ENCODE data around the gene HAL. TPM values are rescaled to one million over a fixed set of nuclear protein-coding genes. Genes with fewer than 3 reads are reported as not detected.

The HAL gene
- total and polyA plus RNA-seq, 2 of the 4 experiments (the other 2 are of a cell fraction), result under 0.01 to 0.02 TPM

DNA sequence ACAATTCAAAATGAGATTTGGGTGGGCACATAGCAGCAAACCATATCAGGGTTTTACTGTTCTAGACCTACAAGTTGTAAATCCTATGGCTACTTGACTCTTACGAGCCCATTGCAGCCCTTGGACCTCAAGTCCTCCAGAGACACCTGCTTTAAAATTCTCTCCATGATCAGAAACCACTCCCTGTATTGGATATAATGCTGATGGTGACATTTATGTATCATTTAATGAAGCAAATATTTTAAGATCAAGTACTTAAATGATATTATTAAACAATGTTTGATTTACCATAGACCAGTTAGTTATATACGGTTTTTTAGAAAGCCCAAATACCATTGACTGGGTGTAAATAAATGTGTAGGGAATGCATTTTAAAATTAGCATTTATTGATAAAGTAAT is 28.8 kb downstream of the HAL start:
- POLR2A ChIA-PET (ENCODE audit: unreplicated experiment), result no interaction called here
- no peak overlapping the region for H2AK9ac ChIP-seq (replicated peaks; ENCODE audit: low read depth, low read length, poor library complexity)

More for the DNA sequence above, 28.8 kb downstream of the HAL start:
- H4K8ac ChIP-seq (ENCODE audit: low read depth in 2 of 2, low read length in 2 of 2), result no peak overlapping the region
- no peaks in the 10 kb centered on the region for H3K9me1 ChIP-seq (ENCODE audit: insufficient read depth, low read length)
- H2BK20ac ChIP-seq (ENCODE audit: low read depth, low read length), result no peak overlapping the region
- no peak overlapping the region for H2BK5ac ChIP-seq (ENCODE audit: low read depth, low read length, poor library complexity, severe bottlenecking)
- H3K23ac ChIP-seq (ENCODE audit: low read depth, low read length), result no peak overlapping the region
- no peak overlapping the region for H3K56ac ChIP-seq (ENCODE audit: extremely low read depth, insufficient read depth, low read length)
- no peak for TF ChIP-seq MAZ (IDR thresholded peaks at IDR 0.05; ENCODE audit: borderline replicate concordance, low read depth, low read length)
- TF ChIP-seq, protein P1, sequence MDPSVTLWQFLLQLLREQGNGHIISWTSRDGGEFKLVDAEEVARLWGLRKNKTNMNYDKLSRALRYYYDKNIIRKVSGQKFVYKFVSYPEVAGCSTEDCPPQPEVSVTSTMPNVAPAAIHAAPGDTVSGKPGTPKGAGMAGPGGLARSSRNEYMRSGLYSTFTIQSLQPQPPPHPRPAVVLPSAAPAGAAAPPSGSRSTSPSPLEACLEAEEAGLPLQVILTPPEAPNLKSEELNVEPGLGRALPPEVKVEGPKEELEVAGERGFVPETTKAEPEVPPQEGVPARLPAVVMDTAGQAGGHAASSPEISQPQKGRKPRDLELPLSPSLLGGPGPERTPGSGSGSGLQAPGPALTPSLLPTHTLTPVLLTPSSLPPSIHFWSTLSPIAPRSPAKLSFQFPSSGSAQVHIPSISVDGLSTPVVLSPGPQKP (IDR thresholded peaks at IDR 0.05; ENCODE audit: borderline replicate concordance, low read depth, low read length), result no peak
- TF ChIP-seq, protein P2, sequence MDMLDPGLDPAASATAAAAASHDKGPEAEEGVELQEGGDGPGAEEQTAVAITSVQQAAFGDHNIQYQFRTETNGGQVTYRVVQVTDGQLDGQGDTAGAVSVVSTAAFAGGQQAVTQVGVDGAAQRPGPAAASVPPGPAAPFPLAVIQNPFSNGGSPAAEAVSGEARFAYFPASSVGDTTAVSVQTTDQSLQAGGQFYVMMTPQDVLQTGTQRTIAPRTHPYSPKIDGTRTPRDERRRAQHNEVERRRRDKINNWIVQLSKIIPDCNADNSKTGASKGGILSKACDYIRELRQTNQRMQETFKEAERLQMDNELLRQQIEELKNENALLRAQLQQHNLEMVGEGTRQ (IDR thresholded peaks at IDR 0.05; ENCODE audit: low read depth, low read length), result no peak
- no peak for TF ChIP-seq FOS (IDR thresholded peaks at IDR 0.05; ENCODE audit: low read depth, low read length)
- TF ChIP-seq NFE2L2 (IDR thresholded peaks at IDR 0.05; ENCODE audit: low read depth, low read length), result no peak
- TF ChIP-seq MAFK (IDR thresholded peaks at IDR 0.05; ENCODE audit: low read depth, low read length), result 0 out of 2 replicates have a peak, but pooled peaks have one; percentile 2
- no peak for TF ChIP-seq RAD21 (IDR thresholded peaks at IDR 0.05; ENCODE audit: low read length)
- no peak for TF ChIP-seq SMC3 (IDR thresholded peaks at IDR 0.05; ENCODE audit: low read depth, low read length)
- peaks cover 2% of the 10 kb centered on the region; the same call in 1 of the 2 replicates for H3K27me3 ChIP-seq (ENCODE audit: control insufficient read depth, insufficient read depth, low read length)
- no peaks in the 10 kb centered on the region for H3K9me3 ChIP-seq (ENCODE audit: control insufficient read depth, insufficient read depth, low read length)
- CTCF ChIA-PET, result interaction anchor here (0.6 kb wide), 1 partner anchor 1305 kb away, joined by 3 read pairs; no protein-coding TSS in a partner anchor
- H3K9ac ChIP-seq (ENCODE audit: low read depth, low read length), result no peak overlapping the region
- intact Hi-C loops (cut with micrococcal nuclease) (no loop called here), in situ Hi-C loops (cut with MboI; ENCODE audit: low sequenced_read_pairs) (no loop called here), dilution Hi-C loops (cut with HindIII; ENCODE audit: low sequenced_read_pairs, unreplicated experiment) (no loop called here)
- no peak overlapping the region for H3K27ac ChIP-seq (ENCODE audit: insufficient read depth, low read length)
- BruUV-seq (replicated peaks), result no TSS peak
- no peak overlapping the region for H3K18ac ChIP-seq (ENCODE audit: low read depth, low read length)
- no peaks in the 10 kb centered on the region for H3K79me1 ChIP-seq (ENCODE audit: low read depth in 1 of 2, low read length in 2 of 2)
- no peak overlapping the region for H4K91ac ChIP-seq (ENCODE audit: insufficient read depth, low read depth, low read length)
- H3K4me2 ChIP-seq (ENCODE audit: low read depth, low read length), result no peak overlapping the region
- WGBS, 2 experiments (ENCODE audit: extremely low coverage in 2 of 2, insufficient read length in 1 of 2), result no CpG with 5 or more reads among the region's 2 CpGs
- H3K4me1 ChIP-seq (ENCODE audit: control insufficient read depth, insufficient read depth, low read length), result no peaks in the 10 kb centered on the region
- no peak for DNase-seq
- ATAC-seq (ENCODE audit: low read depth), result no peak
- no peak overlapping the region for H3K14ac ChIP-seq (replicated peaks; ENCODE audit: low read depth, low read length)
- H3K36me3 ChIP-seq (ENCODE audit: control insufficient read depth, insufficient read depth, low read length), result no peaks in the 10 kb centered on the region
- no peak overlapping the region for H2BK120ac ChIP-seq (ENCODE audit: low read depth, low read length)
- H3K4ac ChIP-seq (ENCODE audit: low read depth, low read length), result no peak overlapping the region
- no peak overlapping the region for H2AK5ac ChIP-seq (ENCODE audit: low read depth, low read length)
- H2BK15ac ChIP-seq (ENCODE audit: low read depth, low read length), result no peak overlapping the region
- no peak overlapping the region for H3K4me3 ChIP-seq (ENCODE audit: insufficient read depth, low read depth, low read length)
- H2AFZ ChIP-seq (replicated peaks; ENCODE audit: low read length, poor library complexity), result no peak overlapping the region
- no peaks in the 10 kb centered on the region for H4K20me1 ChIP-seq (ENCODE audit: insufficient read depth, low read length)
- H4K5ac ChIP-seq (ENCODE audit: low read depth, low read length), result no peak overlapping the region
